MCF 10A (cell line): ENCODE data around the gene NAV1. TPM values are rescaled to one million over a fixed set of nuclear protein-coding genes. Genes with fewer than 3 reads are reported as not detected.

ENCODE experiments used
- BruUV-seq: library from RNA; stranded (reverse); fragments of 400-500 nt; replicated peaks from 2 replicates; lab custom pipeline; 2021; lab: Mats Ljungman, UMichigan
- CTCF ChIA-PET: fragments of 300-600 bp; sonication (Branson Sonifier 250); formaldehyde crosslinking; extraction: SDS; loops from one replicate; lab custom pipeline; 2021; ENCODE audit warnings: antibody characterized with exemption, inconsistent platforms; lab: Yijun Ruan, JAX
- POLR2A ChIA-PET: fragments of 300-600, 350-650 bp; sonication (Branson Sonifier 250); formaldehyde crosslinking; extraction: SDS; loops from one replicate; lab custom pipeline; 2020; ENCODE audit warnings: antibody characterized with exemption, inconsistent platforms; lab: Yijun Ruan, JAX
- DNase-seq: peaks from one replicate; pipeline ENCODE4 v3.0.0-alpha.2; 2018; ENCODE audit not compliant: unreplicated experiment
- H3K27ac Mint-ChIP-seq: one replicate; pipeline ENCODE4 v1.8.0; 2022; ENCODE audit warnings: mild to moderate bottlenecking, low read depth, mixed read lengths; ENCODE audit not compliant: unreplicated experiment
- H3K27me3 Mint-ChIP-seq: one replicate; pipeline ENCODE4 v1.8.0; 2022; ENCODE audit warnings: mixed read lengths; ENCODE audit not compliant: insufficient read depth, unreplicated experiment
- H3K36me3 Mint-ChIP-seq: one replicate; pipeline ENCODE4 v1.8.0; 2022; ENCODE audit warnings: mild to moderate bottlenecking, moderate library complexity, mixed read lengths; ENCODE audit not compliant: insufficient read depth, unreplicated experiment
- H3K4me1 Mint-ChIP-seq: one replicate; pipeline ENCODE4 v1.8.0; 2022; ENCODE audit warnings: mixed read lengths; ENCODE audit not compliant: insufficient read depth, unreplicated experiment
- H3K4me3 Mint-ChIP-seq: one replicate; pipeline ENCODE4 v1.8.0; 2022; ENCODE audit warnings: mild to moderate bottlenecking, moderate library complexity, mixed read lengths; ENCODE audit not compliant: unreplicated experiment
- H3K9me3 Mint-ChIP-seq: one replicate; pipeline ENCODE4 v1.8.0; 2022; ENCODE audit warnings: mixed read lengths; ENCODE audit not compliant: unreplicated experiment
- CTCF ChIP-seq: fragments of 200-600 bp; IDR thresholded peaks from one replicate; pipeline ENCODE4 v1.8.0; 2022; ENCODE audit warnings: antibody characterized with exemption, mild to moderate bottlenecking; ENCODE audit not compliant: unreplicated experiment
- intact Hi-C: fragments of 100-400 bp; cut with micrococcal nuclease; formaldehyde crosslinking; loops from 2 replicates; pipeline ENCODE4 v1.14.1; 2022
- total RNA-seq: library from RNA; stranded (reverse); gene quantifications from 2 replicates; pipeline ENCODE4 v1.2.3, GENCODE V29; 2022

Gene NAV1
- total RNA-seq, 1 experiment from 2014 or later: 34.9 TPM

- peaks cover 35% of the 10 kb centered on the region for H3K4me1 Mint-ChIP-seq
- no peaks in the 10 kb centered on the region for H3K27me3 Mint-ChIP-seq
- DNase-seq: no peak
- BruUV-seq: no TSS peak
- CTCF ChIA-PET: interaction anchor here (0.5 to 12.2 kb wide), 9 partner anchors 7 to 456 kb away, joined by 3 to 241 read pairs (median 12); no protein-coding TSS in a partner anchor
- peak overlapping the region; percentile 14 for H3K4me3 Mint-ChIP-seq
- no peak for TF ChIP-seq CTCF
- POLR2A ChIA-PET: interaction anchor here (1.1 to 1.5 kb wide), 4 partner anchors 9 to 76 kb away, joined by 3 to 5 read pairs (median 4); no protein-coding TSS in a partner anchor
- H3K9me3 Mint-ChIP-seq: no peaks in the 10 kb centered on the region
- H3K27ac Mint-ChIP-seq: peak overlapping the region; percentile 61
- intact Hi-C loops: no loop called here
- H3K36me3 Mint-ChIP-seq: no peaks in the 10 kb centered on the region
These were observed 1.9 kb upstream of the NAV1 start for GRCh38 chr1:201537028-201537427.

- Mint-ChIP-seq H3K9me3 (no peaks in the 10 kb centered on the region), H3K4me1 (peaks cover 35% of the 10 kb centered on the region), H3K4me3 (no peak overlapping the region), H3K36me3 (no peaks in the 10 kb centered on the region), H3K27ac (no peak overlapping the region), H3K27me3 (no peaks in the 10 kb centered on the region)
- intact Hi-C loops: no loop called here
- CTCF ChIA-PET: interaction anchor here (0.5 to 12.2 kb wide), 9 partner anchors 8 to 456 kb away, joined by 3 to 241 read pairs (median 12); no protein-coding TSS in a partner anchor
- POLR2A ChIA-PET: interaction anchor here (1.1 to 1.7 kb wide), 6 partner anchors 9 to 176 kb away, joined by 3 to 5 read pairs (median 4); no protein-coding TSS in a partner anchor
- no peak for TF ChIP-seq CTCF
- no TSS peak for BruUV-seq
- no peak for DNase-seq
These were observed 1.5 kb upstream of the NAV1 start for GRCh38 chr1:201537467-201537866.

GRCh38 chr1:201537891-201538611 lies 876 bp upstream of the NAV1 start:
- Mint-ChIP-seq H3K27me3 (no peaks in the 10 kb centered on the region), H3K4me3 (peak overlapping the region; percentile 70), H3K9me3 (no peaks in the 10 kb centered on the region), H3K4me1 (peaks cover 35% of the 10 kb centered on the region), H3K36me3 (no peaks in the 10 kb centered on the region), H3K27ac (no peak overlapping the region)
- no peak for TF ChIP-seq CTCF
- DNase-seq: no peak
- POLR2A ChIA-PET: interaction anchor here (0.6 to 1.7 kb wide), 7 partner anchors 8 to 175 kb away, joined by 3 to 4 read pairs (median 4); no protein-coding TSS in a partner anchor
- intact Hi-C loops: no loop called here
- BruUV-seq: no TSS peak
- CTCF ChIA-PET: interaction anchor here (0.5 to 12.2 kb wide), 9 partner anchors 9 to 457 kb away, joined by 3 to 241 read pairs (median 12); no protein-coding TSS in a partner anchor
